IPS-20b (cell line): ENCODE data around the gene HOXC11.

Experiments
- H3K27ac ChIP-seq: one replicate; pipeline ENCODE4 v1.5.1; 2013; ENCODE audit warnings: low read length
- H3K27me3 ChIP-seq: 2 replicates; pipeline ENCODE4 v1.6.1; 2013; ENCODE audit warnings: mild to moderate bottlenecking, low read length, inconsistent platforms; ENCODE audit not compliant: insufficient read depth
- H3K36me3 ChIP-seq: 2 replicates; pipeline ENCODE4 v1.6.1; 2013; ENCODE audit warnings: low read depth, mild to moderate bottlenecking, inconsistent platforms, low read length, moderate library complexity; ENCODE audit not compliant: insufficient read depth
- H3K4me1 ChIP-seq: 2 replicates; pipeline ENCODE4 v1.6.1; 2013; ENCODE audit warnings: mild to moderate bottlenecking, control low read depth, inconsistent platforms, low read length, moderate library complexity; ENCODE audit not compliant: insufficient read depth
- H3K4me3 ChIP-seq: 2 replicates; pipeline ENCODE4 v1.5.1; 2013; ENCODE audit warnings: mild to moderate bottlenecking, low read length, inconsistent platforms
- H3K9ac ChIP-seq: 2 replicates; pipeline ENCODE4 v1.6.1; 2013; ENCODE audit warnings: low read depth, mild to moderate bottlenecking, inconsistent platforms, low read length, moderate library complexity
- H3K9me3 ChIP-seq: 2 replicates; pipeline ENCODE4 v1.6.1; 2013; ENCODE audit warnings: mild to moderate bottlenecking, low read depth, low read length, inconsistent platforms; ENCODE audit not compliant: insufficient read depth

The HOXC11 gene

GRCh38 chr12:53937099-53937498 lies 35.8 kb upstream of the HOXC11 start:
- H3K27ac ChIP-seq: no peak overlapping the region
- no peak overlapping the region for H3K4me3 ChIP-seq
- H3K9ac ChIP-seq: no peak overlapping the region
- peaks cover 100% of the 10 kb centered on the region for H3K27me3 ChIP-seq
- no peaks in the 10 kb centered on the region for H3K36me3 ChIP-seq
- peaks cover 4% of the 10 kb centered on the region; the same call in 1 of the 2 replicates for H3K9me3 ChIP-seq
- no peaks in the 10 kb centered on the region for H3K4me1 ChIP-seq

GRCh38 chr12:53937596-53938325 lies 35.2 kb upstream of the HOXC11 start:
- Histone ChIP-seq H3K36me3 (no peaks in the 10 kb centered on the region), H3K27ac (no peak overlapping the region), H3K27me3 (peaks cover 100% of the 10 kb centered on the region), H3K4me3 (no peak overlapping the region), H3K9ac (no peak overlapping the region), H3K9me3 (peaks cover 4% of the 10 kb centered on the region; the same call in 1 of the 2 replicates), H3K4me1 (no peaks in the 10 kb centered on the region)

GRCh38 chr12:53938326-53939140 lies 34.4 kb upstream of the HOXC11 start, which contains the start of gene HOXC13:
HOXC13 (plus strand) TSS chr12:53938831; CDS start chr12:53938907, 76 bp downstream.
- Histone ChIP-seq H3K4me3 (peak within 1 kb of the TSS; percentile 10; the same call in 1 of the 2 replicates), H3K9me3 (peaks cover 4% of the 10 kb centered on the region; the same call in 1 of the 2 replicates), H3K27me3 (peaks cover 100% of the 10 kb centered on the region), H3K36me3 (no peaks in the 10 kb centered on the region), H3K4me1 (no peaks in the 10 kb centered on the region), H3K27ac (no peak within 1 kb of the TSS), H3K9ac (no peak within 1 kb of the TSS)

- no peak overlapping the region for H3K4me3 ChIP-seq
These were observed 33.5 kb upstream of the HOXC11 start for GRCh38 chr12:53939141-53940108.

GRCh38 chr12:53940443-53941014 lies 32.4 kb upstream of the HOXC11 start:
- peaks cover 100% of the 10 kb centered on the region for H3K27me3 ChIP-seq
- H3K9me3 ChIP-seq: peaks cover 4% of the 10 kb centered on the region; the same call in 1 of the 2 replicates
- H3K4me3 ChIP-seq: no peak overlapping the region
- no peaks in the 10 kb centered on the region for H3K36me3 ChIP-seq
- no peak overlapping the region for H3K27ac ChIP-seq
- no peaks in the 10 kb centered on the region for H3K4me1 ChIP-seq
- H3K9ac ChIP-seq: no peak overlapping the region

More at GRCh38 chr12:53939141-53940108, 33.5 kb upstream of the HOXC11 start:
- Histone ChIP-seq H3K27me3 (peaks cover 100% of the 10 kb centered on the region), H3K27ac (no peak overlapping the region), H3K4me1 (no peaks in the 10 kb centered on the region), H3K9ac (no peak overlapping the region), H3K9me3 (peaks cover 4% of the 10 kb centered on the region; the same call in 1 of the 2 replicates), H3K36me3 (no peaks in the 10 kb centered on the region)

GRCh38 chr12:53941187-53941586 lies 31.7 kb upstream of the HOXC11 start:
- H3K9me3 ChIP-seq: peaks cover 4% of the 10 kb centered on the region; the same call in 1 of the 2 replicates
- no peaks in the 10 kb centered on the region for H3K4me1 ChIP-seq
- H3K9ac ChIP-seq: no peak overlapping the region
- H3K27me3 ChIP-seq: peaks cover 100% of the 10 kb centered on the region
- no peaks in the 10 kb centered on the region for H3K36me3 ChIP-seq
- H3K27ac ChIP-seq: no peak overlapping the region
- H3K4me3 ChIP-seq: no peak overlapping the region

- H3K27me3 ChIP-seq: peaks cover 100% of the 10 kb centered on the region
- no peak overlapping the region for H3K4me3 ChIP-seq
These were observed 31.2 kb upstream of the HOXC11 start for GRCh38 chr12:53941750-53942149.

GRCh38 chr12:53942467-53942997 lies 30.4 kb upstream of the HOXC11 start:
- no peaks in the 10 kb centered on the region for H3K36me3 ChIP-seq
- no peak overlapping the region for H3K27ac ChIP-seq
- no peak overlapping the region for H3K9ac ChIP-seq
- peaks cover 2% of the 10 kb centered on the region; the same call in 1 of the 2 replicates for H3K9me3 ChIP-seq
- peaks cover 100% of the 10 kb centered on the region for H3K27me3 ChIP-seq
- no peak overlapping the region for H3K4me3 ChIP-seq
- H3K4me1 ChIP-seq: no peaks in the 10 kb centered on the region

More at GRCh38 chr12:53941750-53942149, 31.2 kb upstream of the HOXC11 start:
- Histone ChIP-seq H3K36me3 (no peaks in the 10 kb centered on the region), H3K4me1 (no peaks in the 10 kb centered on the region), H3K27ac (no peak overlapping the region), H3K9me3 (peaks cover 4% of the 10 kb centered on the region; the same call in 1 of the 2 replicates), H3K9ac (no peak overlapping the region)

GRCh38 chr12:53944209-53944608 lies 28.7 kb upstream of the HOXC11 start:
- Histone ChIP-seq H3K4me1 (no peaks in the 10 kb centered on the region), H3K27ac (no peak overlapping the region), H3K36me3 (no peaks in the 10 kb centered on the region), H3K4me3 (no peak overlapping the region), H3K9ac (no peak overlapping the region), H3K9me3 (no peaks in the 10 kb centered on the region; the same call in 1 of the 2 replicates), H3K27me3 (peaks cover 100% of the 10 kb centered on the region)

- Histone ChIP-seq H3K4me3 (no peak overlapping the region), H3K4me1 (no peaks in the 10 kb centered on the region), H3K27me3 (peaks cover 100% of the 10 kb centered on the region), H3K27ac (no peak overlapping the region), H3K36me3 (no peaks in the 10 kb centered on the region), H3K9me3 (no peaks in the 10 kb centered on the region; the same call in 1 of the 2 replicates), H3K9ac (no peak overlapping the region)
These were observed 27.7 kb upstream of the HOXC11 start for GRCh38 chr12:53944907-53945847.
